Neural progenitor cell (in vitro differentiated cells): Measurements from ENCODE around the gene TEDC1.

Experiments used
- CTCF ChIP-seq: fragments of 200-600 bp; sonication (generic); IDR thresholded peaks from 2 replicates; pipeline ENCODE4 v1.5.1; 2017; ENCODE audit warnings: antibody characterized with exemption, mild to moderate bottlenecking
- EZH2phosphoT487 ChIP-seq: fragments of 200-600 bp; sonication (generic); IDR thresholded peaks from 2 replicates; pipeline ENCODE4 v1.6.1; 2017; ENCODE audit warnings: antibody characterized with exemption

GRCh38 chr14:105467942-105468471, 23.0 kb upstream of the TEDC1 start:
- TF ChIP-seq CTCF (no peak), EZH2phosphoT487 (no peak)
